Prostate gland (tissue), 2 donors: ENCODE measurements around the gene CRADD. TPM values are rescaled to one million over a fixed set of nuclear protein-coding genes. Genes with fewer than 3 reads are reported as not detected.

Source experiments
- DNase-seq: peaks from one replicate; pipeline ENCODE4 v3.0.0-alpha.2; 2019; ENCODE audit warnings: low spot score
- H3K27ac ChIP-seq, 2 donors: fragments of 200-600 bp; sonication (generic); 2 replicates each; pipeline ENCODE4 v1.5.1; 2017 to 2019
- H3K27me3 ChIP-seq: fragments of 200-600 bp; sonication (generic); replicated peaks from 2 replicates; pipeline ENCODE4 v1.5.1; 2019; ENCODE audit not compliant: insufficient read depth
- H3K36me3 ChIP-seq, 2 donors: fragments of 200-600 bp; sonication (generic); 1 replicate in 1 of 2; 2 replicates in 1 of 2; pipeline versions ENCODE4 v1.5.1 to v1.8.1; 2017 to 2019
- H3K4me1 ChIP-seq: fragments of 200-600 bp; sonication (generic); replicated peaks from 2 replicates; pipeline ENCODE4 v1.5.1; 2019
- H3K4me3 ChIP-seq, 2 donors: fragments of 200-600 bp; sonication (generic); 2 replicates each; pipeline ENCODE4 v1.5.1; 2017 to 2019
- H3K9me3 ChIP-seq: fragments of 200-600 bp; sonication (generic); 2 replicates; pipeline ENCODE4 v1.5.1; 2017
- POLR2A ChIP-seq: fragments of 450-650 bp; IDR thresholded peaks from one replicate; pipeline ENCODE4 v1.6.1; 2016; ENCODE audit warnings: antibody characterized with exemption, mild to moderate bottlenecking
- POLR2AphosphoS5 ChIP-seq: sonication (generic); formaldehyde crosslinking; IDR thresholded peaks from one replicate; pipeline ENCODE4 v1.6.1; 2017; ENCODE audit warnings: antibody characterized with exemption
- WGBS: methylation state at CpG from one replicate; pipeline ENCODE4 v1.1.5; 2018; 5-methylcytosine and 5-hydroxymethylcytosine counted together
- intact Hi-C: fragments of 100-400 bp; cut with DNase I; formaldehyde crosslinking; loops from one replicate; pipeline ENCODE4 v1.14.2; 2022
- total RNA-seq, 2 donors: library from RNA; depleted of rRNA; stranded (reverse); fragments of >200 nt; gene quantifications; one replicate each; pipeline ENCODE4 v1.1.0, GENCODE V29; 2016
- TF ChIP-seq, protein P1 (sequence below), 4 experiments: fragments of 200-600 bp in 2 of 4; fragments of 450-650 bp in 2 of 4; sonication (generic) in 2 of 4; IDR thresholded peaks; 1 replicate in 3 of 4; 2 replicates in 1 of 4; pipeline ENCODE4 v1.5.1; 2016 to 2019; ENCODE audit warnings: antibody characterized with exemption in 4 of 4, mild to moderate bottlenecking in 2 of 4, moderate library complexity in 2 of 4

CRADD gene
- total RNA-seq, 2 donors from 2014 or later, result 38.9 to 42.4 TPM

DNA sequence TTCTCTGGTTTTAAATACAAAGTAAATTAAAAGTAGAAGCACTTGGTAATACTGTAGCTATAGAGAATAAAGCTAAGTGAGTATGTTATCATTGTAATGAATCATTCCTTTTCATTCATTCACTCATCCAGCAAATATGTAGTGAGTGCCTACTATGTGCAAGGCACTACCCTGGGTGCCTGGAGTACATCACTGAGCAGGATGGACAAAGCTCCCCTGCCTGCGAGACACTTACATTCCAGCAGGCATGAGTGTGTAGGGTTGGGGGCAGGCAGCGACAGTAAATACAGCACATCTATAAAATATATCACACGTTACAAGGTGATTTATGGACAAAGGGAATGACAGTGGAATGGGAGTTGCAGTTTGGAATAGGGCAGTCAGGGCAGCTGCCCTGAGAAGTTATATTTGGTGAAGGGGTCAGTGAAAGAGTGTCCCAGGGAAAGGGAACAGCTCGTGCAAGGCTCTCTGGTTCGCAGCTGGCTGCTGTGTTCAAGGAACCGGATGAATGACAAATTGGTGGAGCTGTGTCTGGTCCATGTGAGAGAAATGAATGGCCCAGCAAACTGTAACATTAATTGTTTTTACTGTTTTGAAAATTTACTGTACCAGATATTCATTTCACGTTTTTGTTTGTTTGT, 159.6 kb downstream of the CRADD start:
- Histone ChIP-seq H3K4me1 (no peaks in the 10 kb centered on the region), H3K4me3 (no peak overlapping the region), H3K27ac (no peak overlapping the region), H3K9me3 (no peaks in the 10 kb centered on the region), H3K36me3 (no peaks in the 10 kb centered on the region), H3K27me3 (no peaks in the 10 kb centered on the region)
- TF ChIP-seq, protein P1, sequence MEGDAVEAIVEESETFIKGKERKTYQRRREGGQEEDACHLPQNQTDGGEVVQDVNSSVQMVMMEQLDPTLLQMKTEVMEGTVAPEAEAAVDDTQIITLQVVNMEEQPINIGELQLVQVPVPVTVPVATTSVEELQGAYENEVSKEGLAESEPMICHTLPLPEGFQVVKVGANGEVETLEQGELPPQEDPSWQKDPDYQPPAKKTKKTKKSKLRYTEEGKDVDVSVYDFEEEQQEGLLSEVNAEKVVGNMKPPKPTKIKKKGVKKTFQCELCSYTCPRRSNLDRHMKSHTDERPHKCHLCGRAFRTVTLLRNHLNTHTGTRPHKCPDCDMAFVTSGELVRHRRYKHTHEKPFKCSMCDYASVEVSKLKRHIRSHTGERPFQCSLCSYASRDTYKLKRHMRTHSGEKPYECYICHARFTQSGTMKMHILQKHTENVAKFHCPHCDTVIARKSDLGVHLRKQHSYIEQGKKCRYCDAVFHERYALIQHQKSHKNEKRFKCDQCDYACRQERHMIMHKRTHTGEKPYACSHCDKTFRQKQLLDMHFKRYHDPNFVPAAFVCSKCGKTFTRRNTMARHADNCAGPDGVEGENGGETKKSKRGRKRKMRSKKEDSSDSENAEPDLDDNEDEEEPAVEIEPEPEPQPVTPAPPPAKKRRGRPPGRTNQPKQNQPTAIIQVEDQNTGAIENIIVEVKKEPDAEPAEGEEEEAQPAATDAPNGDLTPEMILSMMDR (IDR thresholded peaks at IDR 0.05), result no peak
- TF ChIP-seq POLR2A (no peak), POLR2AphosphoS5 (no peak)
- WGBS, result 64% methylated on average over 7 of the region's 7 CpGs
- no peak for DNase-seq
- intact Hi-C loops, result no loop called here

DNA sequence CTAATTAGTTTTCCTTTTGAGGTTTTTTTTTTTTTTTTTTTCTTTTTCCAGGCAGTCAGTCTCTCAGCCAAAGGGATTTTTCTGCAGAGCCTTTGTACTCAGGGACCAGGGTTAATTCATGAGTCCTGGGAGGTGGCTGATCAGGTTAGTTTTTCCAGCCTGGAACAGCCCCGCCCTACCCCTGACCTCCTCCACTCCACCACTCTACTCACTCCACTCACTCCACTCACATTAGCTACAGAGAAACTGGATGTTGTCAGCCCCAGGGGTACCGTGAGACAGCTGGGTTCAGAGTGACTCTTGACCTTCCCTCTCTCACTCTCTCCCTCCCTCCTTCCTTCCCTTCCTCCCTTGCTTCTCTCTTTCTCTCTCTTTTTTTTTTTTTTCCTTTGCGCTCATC, 161.0 kb downstream of the CRADD start:
- DNase-seq, result no peak
- WGBS, result 69% methylated on average over 3 of the region's 3 CpGs
- no peaks in the 10 kb centered on the region for H3K36me3 ChIP-seq
- intact Hi-C loops, result no loop called here
- no peak for TF ChIP-seq POLR2A
- TF ChIP-seq POLR2AphosphoS5, result no peak
- no peaks in the 10 kb centered on the region for H3K9me3 ChIP-seq
- H3K4me1 ChIP-seq, result no peaks in the 10 kb centered on the region
- H3K27me3 ChIP-seq, result no peaks in the 10 kb centered on the region
- H3K27ac ChIP-seq, result no peak overlapping the region
- H3K4me3 ChIP-seq, result no peak overlapping the region

DNA sequence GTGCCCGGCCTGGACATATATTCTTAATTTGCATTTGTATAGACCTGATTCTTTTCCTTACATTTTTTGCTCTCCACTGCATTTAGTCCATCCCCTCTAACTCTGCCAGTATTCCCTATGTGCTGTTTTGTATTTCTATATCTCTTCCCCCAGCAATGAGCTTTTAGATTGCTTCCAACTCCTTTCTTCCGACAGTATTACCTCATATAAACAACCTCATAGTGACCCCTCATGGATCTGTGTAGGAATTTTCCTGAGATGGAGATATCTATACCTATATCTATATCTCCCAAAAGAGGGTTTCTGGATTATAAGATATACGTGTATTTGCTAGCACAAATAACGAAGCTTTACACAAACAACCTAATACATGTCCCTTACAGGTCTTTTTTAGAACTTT, 161.9 kb downstream of the CRADD start:
- TF ChIP-seq POLR2A, result no peak
- TF ChIP-seq, protein P1 (IDR thresholded peaks at IDR 0.05), result no peak
- no peak for DNase-seq
- H3K27ac ChIP-seq, result no peak overlapping the region
- no peaks in the 10 kb centered on the region for H3K4me1 ChIP-seq
- H3K9me3 ChIP-seq, result no peaks in the 10 kb centered on the region
- 91% methylated on average over 4 of the region's 4 CpGs for WGBS
- no peaks in the 10 kb centered on the region for H3K27me3 ChIP-seq
- no peaks in the 10 kb centered on the region for H3K36me3 ChIP-seq
- no peak overlapping the region for H3K4me3 ChIP-seq
- intact Hi-C loops, result no loop called here

DNA sequence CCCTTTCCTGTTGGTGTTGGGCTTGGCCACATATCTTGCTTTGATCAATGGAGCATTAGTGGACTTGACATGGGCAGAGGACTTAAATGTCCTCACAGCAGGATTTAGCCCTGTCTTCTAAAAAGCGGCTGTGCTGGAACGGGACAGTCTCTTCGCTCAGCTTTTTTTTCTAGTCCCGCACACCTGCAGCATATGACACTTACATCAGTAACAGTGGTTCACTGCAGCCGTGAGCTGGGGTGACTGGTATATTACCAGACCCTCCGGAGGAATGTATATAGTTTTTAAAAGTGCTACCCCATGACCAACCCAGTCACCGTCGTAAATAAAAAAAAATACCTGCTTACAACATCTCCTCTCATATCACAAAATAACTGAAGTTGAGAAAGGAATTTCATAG, 164.5 kb downstream of the CRADD start:
- no peak for DNase-seq
- H3K27me3 ChIP-seq, result no peaks in the 10 kb centered on the region
- no peaks in the 10 kb centered on the region for H3K36me3 ChIP-seq
- H3K4me1 ChIP-seq, result no peaks in the 10 kb centered on the region
- intact Hi-C loops, result loop anchor here (10.0 kb wide), 1 partner anchor 337 kb away; no protein-coding TSS in a partner anchor
- no peaks in the 10 kb centered on the region for H3K9me3 ChIP-seq
- no peak for TF ChIP-seq POLR2A
- TF ChIP-seq POLR2AphosphoS5, result no peak
- TF ChIP-seq, protein P1 (IDR thresholded peaks at IDR 0.05), result no peak
- H3K4me3 ChIP-seq, result no peak overlapping the region
- 91% methylated on average over 8 of the region's 8 CpGs for WGBS
- H3K27ac ChIP-seq, result no peak overlapping the region

DNA sequence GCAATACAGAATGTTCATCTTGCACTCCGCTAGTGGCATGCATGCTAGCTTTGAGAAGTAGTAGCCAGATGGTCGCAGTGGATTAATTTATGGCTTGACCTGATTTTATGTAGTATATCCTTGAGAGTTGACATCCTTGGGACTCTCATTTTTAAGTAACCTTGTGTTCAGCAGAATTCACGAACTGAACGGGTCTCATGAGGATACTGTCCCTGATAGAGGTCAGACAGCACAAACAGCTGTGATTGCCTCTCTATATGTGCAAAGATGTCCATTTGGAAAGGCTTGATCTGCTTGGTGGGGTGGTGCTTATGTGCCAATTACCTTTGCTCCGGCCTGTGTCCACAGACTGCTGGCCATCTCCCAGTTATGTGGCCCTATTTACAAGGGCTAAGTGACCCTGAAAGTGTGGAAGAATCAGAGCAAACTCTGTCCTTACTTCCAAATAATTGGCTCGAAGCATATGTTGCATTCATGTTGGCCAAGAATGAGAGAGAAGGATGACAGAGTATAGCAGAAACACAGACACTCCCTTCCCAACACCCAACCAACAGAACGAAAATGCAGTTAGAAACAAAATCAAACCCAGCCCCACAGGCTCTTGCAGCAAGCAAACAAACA, 167.1 kb downstream of the CRADD start:
- Histone ChIP-seq H3K36me3 (no peaks in the 10 kb centered on the region), H3K4me3 (no peak overlapping the region), H3K27ac (no peak overlapping the region), H3K4me1 (no peaks in the 10 kb centered on the region), H3K9me3 (no peaks in the 10 kb centered on the region), H3K27me3 (no peaks in the 10 kb centered on the region)
- 84% methylated on average over 7 of the region's 7 CpGs for WGBS
- intact Hi-C loops, result loop anchor here (10.0 kb wide), 1 partner anchor 339 kb away; no protein-coding TSS in a partner anchor
- no peak for DNase-seq
- TF ChIP-seq POLR2AphosphoS5 (no peak), POLR2A (no peak)
- TF ChIP-seq, protein P1 (IDR thresholded peaks at IDR 0.05), result no peak
